Neuronal stem cell (in vitro differentiated cells): ENCODE measurements around the gene FBXO17.

Experiments
- DNase-seq: peaks from one replicate; pipeline ENCODE4 v3.0.0-alpha.2; 2013; ENCODE audit warnings: low spot score
- H2AFZ ChIP-seq: one replicate; pipeline ENCODE4 v1.6.1; 2013; ENCODE audit warnings: mild to moderate bottlenecking, low read length, inconsistent platforms
- H2AK5ac ChIP-seq: 2 replicates; pipeline ENCODE4 v1.6.1; 2013; ENCODE audit warnings: low read depth, mild to moderate bottlenecking, inconsistent platforms, low read length, moderate library complexity, mixed read lengths
- H2BK120ac ChIP-seq: 2 replicates; pipeline ENCODE4 v1.6.1; 2013; ENCODE audit warnings: low read depth, mild to moderate bottlenecking, inconsistent platforms, low read length, moderate library complexity, mixed read lengths
- H2BK12ac ChIP-seq: one replicate; pipeline ENCODE4 v1.6.1; 2013; ENCODE audit warnings: low read length, inconsistent platforms
- H2BK15ac ChIP-seq: 2 replicates; pipeline ENCODE4 v1.6.1; 2013; ENCODE audit warnings: mild to moderate bottlenecking, low read length, inconsistent platforms, mixed read lengths
- H2BK5ac ChIP-seq: one replicate; pipeline ENCODE4 v1.6.1; 2013; ENCODE audit warnings: inconsistent platforms, mild to moderate bottlenecking, low read length, moderate library complexity
- H3K14ac ChIP-seq: one replicate; pipeline ENCODE4 v1.6.1; 2013; ENCODE audit warnings: low read length, inconsistent platforms
- H3K18ac ChIP-seq: 2 replicates; pipeline ENCODE4 v1.6.1; 2013; ENCODE audit warnings: low read length, inconsistent platforms
- H3K23ac ChIP-seq: 2 replicates; pipeline ENCODE4 v1.6.1; 2013; ENCODE audit warnings: low read depth, mild to moderate bottlenecking, mixed read lengths, low read length, inconsistent platforms; ENCODE audit not compliant: poor library complexity
- H3K27ac ChIP-seq: replicated peaks from 3 replicates; pipeline ENCODE4 v1.5.1; 2013; ENCODE audit warnings: low read length, inconsistent platforms
- H3K27me3 ChIP-seq, 3 experiments: 2 replicates each; pipeline ENCODE4 v1.6.1; 2013; ENCODE audit warnings: low read length in 3 of 3, mild to moderate bottlenecking in 2 of 3, inconsistent platforms in 1 of 3, low read depth in 1 of 3, mixed read lengths in 1 of 3, moderate library complexity in 1 of 3; ENCODE audit not compliant: control insufficient read depth in 3 of 3, insufficient read depth in 3 of 3
- H3K36me3 ChIP-seq, 2 donors: replicated peaks in 1 of 2; 2 replicates each; pipeline ENCODE4 v1.6.1; 2013; ENCODE audit warnings: low read length in 2 of 2; ENCODE audit not compliant: control insufficient read depth in 2 of 2, insufficient read depth in 2 of 2
- H3K4ac ChIP-seq: 2 replicates; pipeline ENCODE4 v1.6.1; 2013; ENCODE audit warnings: inconsistent platforms, mild to moderate bottlenecking, low read length, moderate library complexity
- H3K4me1 ChIP-seq, 2 donors: 1 replicate in 1 of 2; 2 replicates in 1 of 2; pipeline ENCODE4 v1.6.1; 2013; ENCODE audit warnings: low read length in 2 of 2, low read depth in 1 of 2; ENCODE audit not compliant: control insufficient read depth in 2 of 2, insufficient read depth in 1 of 2
- H3K4me2 ChIP-seq: one replicate; pipeline ENCODE4 v1.6.1; 2013; ENCODE audit warnings: mild to moderate bottlenecking, low read length, inconsistent platforms; ENCODE audit not compliant: insufficient read depth, poor library complexity, severe bottlenecking
- H3K4me3 ChIP-seq, 2 donors: 2 replicates each; pipeline ENCODE4 v1.5.1; 2013; ENCODE audit warnings: low read length in 2 of 2, mild to moderate bottlenecking in 2 of 2, inconsistent platforms in 1 of 2, moderate library complexity in 1 of 2
- H3K79me1 ChIP-seq: one replicate; pipeline ENCODE4 v1.6.1; 2013; ENCODE audit warnings: low read depth, mild to moderate bottlenecking, inconsistent platforms, low read length, moderate library complexity
- H3K9ac ChIP-seq: one replicate; pipeline ENCODE4 v1.6.1; 2013; ENCODE audit warnings: mild to moderate bottlenecking, low read depth, low read length, inconsistent platforms; ENCODE audit not compliant: poor library complexity
- H3K9me3 ChIP-seq, 2 donors: replicated peaks in 1 of 2; 2 replicates each; pipeline versions ENCODE3 to v1.6.1; 2013; ENCODE audit warnings: low read length in 2 of 2, mild to moderate bottlenecking in 2 of 2, inconsistent platforms in 1 of 2, low read depth in 1 of 2, mixed read lengths in 1 of 2, moderate library complexity in 1 of 2; ENCODE audit not compliant: control insufficient read depth in 2 of 2, insufficient read depth in 1 of 2
- H4K8ac ChIP-seq: one replicate; pipeline ENCODE4 v1.6.1; 2013; ENCODE audit warnings: low read depth, mild to moderate bottlenecking, inconsistent platforms, low read length, moderate library complexity
- H4K91ac ChIP-seq: one replicate; pipeline ENCODE4 v1.6.1; 2013; ENCODE audit warnings: low read length, low read depth, mild to moderate bottlenecking, inconsistent platforms; ENCODE audit not compliant: poor library complexity
- WGBS, 2 donors: extraction: QIAGEN DNeasy Blood & Tissue Kit; methylation state at CpG; one replicate each; pipeline ENCODE4 v1.1.7; 2013; ENCODE audit warnings: missing lambda C conversion rate in 2 of 2, mixed read lengths in 1 of 2; ENCODE audit not compliant: insufficient read length in 2 of 2, insufficient replicate concordance in 1 of 2; ENCODE audit errors: extremely low coverage in 2 of 2; 5-methylcytosine and 5-hydroxymethylcytosine counted together

Gene FBXO17

GRCh38 chr19:39017026-39017425 lies 41.5 kb upstream of the FBXO17 start:
- Histone ChIP-seq H3K79me1 (no peaks in the 10 kb centered on the region), H4K8ac (no peak overlapping the region), H2BK5ac (no peak overlapping the region), H2BK15ac (no peak overlapping the region), H3K4ac (no peak overlapping the region), H3K36me3 (no peaks in the 10 kb centered on the region), H2AFZ (no peak overlapping the region), H2BK120ac (no peak overlapping the region), H3K27me3 (no peaks in the 10 kb centered on the region), H3K4me3 (no peak overlapping the region), H3K18ac (no peak overlapping the region), H3K9ac (no peak overlapping the region), H3K14ac (no peak overlapping the region), H2BK12ac (no peak overlapping the region), H3K4me1 (no peaks in the 10 kb centered on the region), H3K9me3 (no peaks in the 10 kb centered on the region), H3K4me2 (no peak overlapping the region), H4K91ac (no peak overlapping the region), H3K27ac (no peak overlapping the region), H2AK5ac (no peak overlapping the region), H3K23ac (no peak overlapping the region)
- no peak for DNase-seq
- WGBS, 2 donors = no CpG with 5 or more reads among the region's 6 CpGs

- Histone ChIP-seq H4K8ac (peak overlapping the region; percentile 43), H3K9ac (no peak overlapping the region), H4K91ac (no peak overlapping the region), H3K27me3 (no peaks in the 10 kb centered on the region), H3K4me1 (no peaks in the 10 kb centered on the region), H3K18ac (no peak overlapping the region), H2BK12ac (no peak overlapping the region), H3K23ac (no peak overlapping the region), H2BK5ac (no peak overlapping the region), H3K36me3 (no peaks in the 10 kb centered on the region), H3K79me1 (no peaks in the 10 kb centered on the region), H3K4ac (no peak overlapping the region), H2BK15ac (no peak overlapping the region), H3K4me2 (no peak overlapping the region), H3K27ac (no peak overlapping the region), H3K14ac (no peak overlapping the region), H2AFZ (no peak overlapping the region), H2AK5ac (no peak overlapping the region), H3K9me3 (no peaks in the 10 kb centered on the region), H3K4me3 (no peak overlapping the region), H2BK120ac (no peak overlapping the region)
- DNase-seq = no peak
- WGBS, 2 donors = no CpG with 5 or more reads among the region's 7 CpGs
Observed at GRCh38 chr19:39014037-39014436, 38.5 kb upstream of the FBXO17 start.

DNA sequence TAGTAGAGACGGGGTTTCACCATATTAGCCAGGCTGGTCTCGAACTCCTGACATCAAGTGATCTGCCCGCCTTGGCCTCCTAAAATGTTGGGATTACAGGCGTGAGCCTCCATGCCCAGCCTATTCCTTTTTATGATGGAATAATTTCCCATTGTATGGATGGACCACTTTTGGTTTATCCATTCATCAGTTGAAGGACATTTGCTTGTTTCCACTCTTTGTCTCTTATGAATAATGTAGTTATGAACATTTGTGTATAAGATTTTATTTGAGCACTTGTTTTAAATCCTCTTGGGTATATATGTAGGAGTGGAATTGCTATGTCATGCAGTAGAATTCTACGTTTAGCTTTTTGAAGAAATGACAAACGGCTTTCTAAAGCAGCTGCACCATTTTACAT lies 33.5 kb upstream of the FBXO17 start:
- Histone ChIP-seq H2AK5ac (no peak overlapping the region), H3K18ac (no peak overlapping the region), H2BK120ac (no peak overlapping the region), H4K8ac (no peak overlapping the region), H3K4ac (no peak overlapping the region), H3K27me3 (no peaks in the 10 kb centered on the region), H2AFZ (no peak overlapping the region), H2BK5ac (no peak overlapping the region), H2BK15ac (no peak overlapping the region), H3K4me2 (no peak overlapping the region), H3K36me3 (no peaks in the 10 kb centered on the region), H3K14ac (no peak overlapping the region), H2BK12ac (no peak overlapping the region), H3K27ac (no peak overlapping the region), H4K91ac (no peak overlapping the region), H3K4me1 (no peaks in the 10 kb centered on the region), H3K4me3 (no peak overlapping the region), H3K9me3 (no peaks in the 10 kb centered on the region), H3K9ac (no peak overlapping the region), H3K79me1 (no peaks in the 10 kb centered on the region), H3K23ac (no peak overlapping the region)
- no peak for DNase-seq
- WGBS, 2 donors = no CpG with 5 or more reads among the region's 6 CpGs

DNA sequence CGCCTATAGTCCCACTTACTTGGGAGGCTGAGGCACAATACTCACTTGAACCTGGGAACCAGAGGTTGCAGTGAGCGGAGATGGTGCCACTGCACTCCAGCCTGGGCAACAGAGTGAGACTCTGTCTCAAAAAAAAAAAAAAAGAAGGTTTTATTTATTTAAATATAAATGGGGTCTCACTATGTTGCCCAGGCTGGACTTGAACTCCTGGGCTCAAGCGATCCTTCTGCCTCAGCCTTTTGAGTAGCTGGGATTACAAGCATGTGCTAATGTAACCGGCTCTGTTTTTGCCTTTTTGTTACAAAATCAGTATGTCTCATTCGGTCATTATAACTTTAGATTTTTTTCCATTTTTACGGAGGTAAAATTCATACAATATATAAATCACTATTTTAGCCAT lies 32.6 kb upstream of the FBXO17 start:
- no peaks in the 10 kb centered on the region for H3K4me1 ChIP-seq
- H2BK5ac ChIP-seq = no peak overlapping the region
- H2BK15ac ChIP-seq = no peak overlapping the region
- no peak overlapping the region for H2AK5ac ChIP-seq
- H3K23ac ChIP-seq = no peak overlapping the region
- no peak overlapping the region for H3K18ac ChIP-seq
- H3K9ac ChIP-seq = no peak overlapping the region
- no peak overlapping the region for H2BK12ac ChIP-seq
- no peaks in the 10 kb centered on the region for H3K9me3 ChIP-seq
- no peaks in the 10 kb centered on the region for H3K27me3 ChIP-seq
- no peak overlapping the region for H3K14ac ChIP-seq
- H4K91ac ChIP-seq = no peak overlapping the region
- no peak overlapping the region for H4K8ac ChIP-seq
- WGBS, 2 donors = no CpG with 5 or more reads among the region's 6 CpGs
- no peaks in the 10 kb centered on the region for H3K36me3 ChIP-seq
- H3K4me3 ChIP-seq = no peak overlapping the region
- no peak overlapping the region for H2BK120ac ChIP-seq
- H3K4ac ChIP-seq = no peak overlapping the region
- no peak for DNase-seq
- H3K79me1 ChIP-seq = no peaks in the 10 kb centered on the region
- no peak overlapping the region for H3K27ac ChIP-seq
- no peak overlapping the region for H3K4me2 ChIP-seq
- H2AFZ ChIP-seq = no peak overlapping the region
